Measurements from ENCODE around the gene NAA40. TPM values are rescaled to one million over a fixed set of nuclear protein-coding genes. Genes with fewer than 3 reads are reported as not detected.

The NAA40 gene
- total RNA-seq, result 10 to 100 TPM; 15.1 to 15.2 TPM

DNA sequence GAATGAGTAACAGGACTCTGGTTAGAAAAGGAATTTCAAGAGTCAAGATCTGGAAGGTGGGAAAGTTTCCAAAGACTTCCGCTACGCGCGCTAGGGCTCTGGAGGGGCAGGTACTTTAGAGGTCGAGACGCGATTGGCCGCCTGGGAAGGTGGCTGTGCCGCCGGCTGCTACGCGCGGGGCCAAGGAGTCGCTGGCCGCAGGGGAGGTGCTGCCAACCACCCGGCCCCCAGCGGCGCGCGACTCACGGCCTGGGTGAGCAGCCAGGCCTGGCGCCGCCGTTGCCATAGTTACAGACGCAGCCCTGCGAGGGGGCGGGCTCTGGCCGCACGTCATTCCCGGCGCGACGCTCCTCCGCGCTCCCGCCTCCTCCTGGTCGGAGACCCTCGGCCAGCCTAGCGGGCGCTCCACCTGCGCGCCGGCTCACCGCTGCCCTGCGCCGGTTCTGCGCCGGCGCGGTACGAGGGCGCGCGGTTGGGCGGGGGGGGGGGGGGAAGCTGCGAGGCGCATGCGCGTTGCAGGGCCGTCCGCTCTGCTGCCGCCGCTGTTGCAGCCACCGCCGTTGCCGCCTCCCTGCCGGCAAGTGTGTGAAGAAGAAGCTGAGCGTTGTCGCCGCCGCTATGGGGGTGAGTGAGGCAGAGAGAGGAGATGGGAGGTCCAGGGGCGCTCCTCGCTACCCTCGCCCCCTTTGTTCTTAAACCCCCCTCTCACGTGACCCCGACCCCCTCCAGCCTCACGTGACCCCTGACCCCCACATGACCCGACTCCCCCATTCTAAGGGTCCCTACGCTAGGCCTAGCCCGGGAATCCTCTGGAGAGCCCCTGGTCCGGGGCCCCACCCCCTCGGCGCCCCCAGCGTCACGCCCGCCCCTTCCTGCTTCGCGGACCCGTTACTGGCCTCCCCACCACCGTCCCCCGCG lies at the start of gene NAA40:
Gene NAA40, plus strand, starts transcription at position 524 of the 918 bp plus-strand sequence. Its CDS starts 95 bp downstream, at position 619.
- Mint-ChIP-seq H3K4me1 (ENCODE audit: low read depth) (peaks cover 39% of the 10 kb centered on the region), H3K27ac (peak within 1 kb of the TSS; percentile 81), H3K9me3 (no peaks in the 10 kb centered on the region), H3K4me3 (peak within 1 kb of the TSS; percentile 94 to 98), H3K27me3 (ENCODE audit: low read depth) (no peaks in the 10 kb centered on the region), H3K36me3 (ENCODE audit: insufficient read depth in 2 of 2) (no peaks in the 10 kb centered on the region)
- DNase-seq (peak; percentile 96), ATAC-seq (replicated peaks in 1 of 2) (peak; percentile 95 to 96)

GRCh38 chr11:63889344-63889743 lies 49.5 kb upstream of the NAA40 start:
- H3K36me3 Mint-ChIP-seq (ENCODE audit: insufficient read depth in 2 of 2), result peaks cover 4 to 5% of the 10 kb centered on the region in 2 donors
- no peaks in the 10 kb centered on the region for H3K9me3 Mint-ChIP-seq
- ATAC-seq (replicated peaks in 1 of 2) (no peak), DNase-seq (no peak)
- H3K4me3 Mint-ChIP-seq, result peak overlapping the region; percentile 93
- H3K27me3 Mint-ChIP-seq (ENCODE audit: low read depth), result no peaks in the 10 kb centered on the region
- peaks cover 71% of the 10 kb centered on the region for H3K4me1 Mint-ChIP-seq (ENCODE audit: low read depth)
- H3K27ac Mint-ChIP-seq, result peak overlapping the region; percentile 85

- Mint-ChIP-seq H3K27ac (peak overlapping the region; percentile 27), H3K36me3 (ENCODE audit: insufficient read depth in 2 of 2) (peaks cover 4 to 7% of the 10 kb centered on the region in 2 donors), H3K27me3 (ENCODE audit: low read depth) (no peaks in the 10 kb centered on the region), H3K4me3 (peak overlapping the region in 1 of 2 donors; percentile 33), H3K4me1 (ENCODE audit: low read depth) (peaks cover 64% of the 10 kb centered on the region), H3K9me3 (no peaks in the 10 kb centered on the region)
- no peak for DNase-seq
- ATAC-seq (replicated peaks in 1 of 2), result no peak
Observed at GRCh38 chr11:63890368-63890767, 48.4 kb upstream of the NAA40 start.

DNA sequence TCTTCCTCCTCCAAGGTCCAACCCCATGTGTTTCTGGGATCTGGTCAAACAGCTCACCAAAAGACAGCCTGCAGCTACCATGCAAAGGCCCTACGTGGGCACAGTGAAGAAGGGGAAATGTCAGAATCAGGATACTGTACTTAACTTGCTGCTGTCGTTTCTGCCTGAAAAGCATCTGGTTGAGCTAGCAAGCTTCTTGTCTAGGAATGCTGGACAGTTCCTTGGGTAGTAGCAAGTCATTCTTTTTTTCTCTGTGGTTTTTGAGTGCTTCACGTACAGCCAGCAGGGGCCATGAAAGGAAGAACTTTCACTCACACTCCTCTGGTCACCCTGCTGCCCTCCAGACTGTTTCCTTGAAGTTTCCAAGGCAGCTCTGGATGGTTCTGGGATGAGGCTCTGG lies 46.6 kb upstream of the NAA40 start:
- H3K27ac Mint-ChIP-seq, result no peak overlapping the region
- DNase-seq, result no peak
- peaks cover 54% of the 10 kb centered on the region for H3K4me1 Mint-ChIP-seq (ENCODE audit: low read depth)
- H3K27me3 Mint-ChIP-seq (ENCODE audit: low read depth), result no peaks in the 10 kb centered on the region
- no peak overlapping the region for H3K4me3 Mint-ChIP-seq
- no peaks in the 10 kb centered on the region for H3K9me3 Mint-ChIP-seq
- ATAC-seq (replicated peaks in 1 of 2), result no peak
- peaks cover 4 to 11% of the 10 kb centered on the region in 2 donors for H3K36me3 Mint-ChIP-seq (ENCODE audit: insufficient read depth in 2 of 2)

DNA sequence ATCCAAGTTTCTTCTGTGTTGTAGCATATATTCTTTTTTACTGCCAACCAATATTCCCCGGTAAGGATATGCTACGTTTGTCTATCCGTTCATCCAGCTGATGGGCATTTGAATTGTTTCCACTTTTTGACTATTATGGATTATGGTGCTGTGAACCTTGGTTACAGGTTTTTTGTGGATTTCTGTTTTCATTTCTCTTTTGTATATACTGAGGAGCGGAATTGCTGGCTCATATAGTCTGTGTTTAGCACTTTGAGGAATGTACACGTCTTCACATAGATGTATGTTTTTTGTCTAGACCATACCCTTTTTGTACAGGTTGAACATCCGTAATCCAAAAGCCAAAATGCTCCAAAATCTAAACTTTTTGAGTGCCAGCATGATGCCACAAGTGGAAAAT lies 45.4 kb upstream of the NAA40 start:
- DNase-seq, result no peak
- H3K4me1 Mint-ChIP-seq (ENCODE audit: low read depth), result peaks cover 42% of the 10 kb centered on the region

DNA sequence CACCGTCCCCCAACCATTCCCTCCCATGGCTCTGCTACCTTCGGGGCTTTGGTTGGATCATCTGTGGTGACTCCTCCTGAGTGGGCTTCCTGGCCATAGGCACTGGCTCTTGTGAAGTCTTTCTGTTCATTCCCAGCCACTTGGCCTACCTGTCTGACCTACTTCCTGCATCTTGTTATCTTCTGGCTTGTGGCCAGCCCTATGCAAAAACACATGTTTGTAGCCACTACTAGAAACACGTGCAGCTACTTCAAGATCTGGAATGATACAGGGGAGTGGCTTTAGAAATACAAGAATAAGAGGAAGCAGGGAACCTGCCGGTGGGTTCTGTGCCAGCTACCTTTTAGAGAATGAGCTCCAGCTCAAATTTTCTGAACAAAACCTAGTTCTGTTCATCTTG lies 42.7 kb upstream of the NAA40 start:
- H3K4me3 Mint-ChIP-seq, result no peak overlapping the region
- no peaks in the 10 kb centered on the region for H3K9me3 Mint-ChIP-seq
- DNase-seq (no peak), ATAC-seq (replicated peaks in 1 of 2) (no peak)
- no peak overlapping the region for H3K27ac Mint-ChIP-seq
- H3K4me1 Mint-ChIP-seq (ENCODE audit: low read depth), result peaks cover 15% of the 10 kb centered on the region
- no peaks in the 10 kb centered on the region for H3K27me3 Mint-ChIP-seq (ENCODE audit: low read depth)
- H3K36me3 Mint-ChIP-seq (ENCODE audit: insufficient read depth in 2 of 2), result peaks cover 7 to 14% of the 10 kb centered on the region in 2 donors

More for the DNA sequence above, 45.4 kb upstream of the NAA40 start:
- H3K36me3 Mint-ChIP-seq (ENCODE audit: insufficient read depth in 2 of 2), result peaks cover 4 to 11% of the 10 kb centered on the region in 2 donors
- H3K27me3 Mint-ChIP-seq (ENCODE audit: low read depth), result no peaks in the 10 kb centered on the region
- ATAC-seq (replicated peaks in 1 of 2), result no peak
- no peak overlapping the region for H3K27ac Mint-ChIP-seq
- H3K9me3 Mint-ChIP-seq, result no peaks in the 10 kb centered on the region
- H3K4me3 Mint-ChIP-seq, result no peak overlapping the region

- no peak overlapping the region for H3K27ac Mint-ChIP-seq
- H3K27me3 Mint-ChIP-seq (ENCODE audit: low read depth), result no peaks in the 10 kb centered on the region
- peaks cover 11 to 20% of the 10 kb centered on the region in 2 donors for H3K36me3 Mint-ChIP-seq (ENCODE audit: insufficient read depth in 2 of 2)
- ATAC-seq (replicated peaks in 1 of 2), result no peak
- DNase-seq, result no peak
- H3K4me1 Mint-ChIP-seq (ENCODE audit: low read depth), result no peaks in the 10 kb centered on the region
- no peak overlapping the region for H3K4me3 Mint-ChIP-seq
- no peaks in the 10 kb centered on the region for H3K9me3 Mint-ChIP-seq
Observed at GRCh38 chr11:63897459-63898146, 41.2 kb upstream of the NAA40 start.

DNA sequence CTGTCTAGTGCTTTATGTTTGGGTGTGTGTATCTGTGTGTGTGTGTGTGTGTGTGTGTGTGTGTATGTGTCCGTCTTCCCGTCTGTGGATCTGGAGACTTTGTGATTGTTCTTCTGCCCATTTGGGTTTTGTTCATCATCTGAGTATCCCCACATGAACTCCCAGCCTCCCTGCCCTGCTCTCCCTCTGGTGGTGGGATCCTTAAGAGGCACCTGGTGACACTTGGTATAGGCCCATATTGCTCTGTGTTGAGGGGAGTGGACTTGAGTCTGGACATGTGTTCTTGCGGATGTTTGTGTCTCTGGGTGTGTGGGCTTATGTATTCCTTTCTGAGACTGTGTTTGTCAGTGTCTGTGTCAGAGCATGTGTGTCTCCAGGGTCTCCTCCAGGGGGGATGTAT lies 37.1 kb upstream of the NAA40 start:
- H3K36me3 Mint-ChIP-seq (ENCODE audit: insufficient read depth in 2 of 2), result peaks cover 10 to 17% of the 10 kb centered on the region in 2 donors
- H3K4me1 Mint-ChIP-seq (ENCODE audit: low read depth), result no peaks in the 10 kb centered on the region
- no peak for DNase-seq
- no peak overlapping the region for H3K4me3 Mint-ChIP-seq
- peak in 1 of 2 donors; percentile 31 for ATAC-seq (replicated peaks in 1 of 2)
- no peaks in the 10 kb centered on the region for H3K27me3 Mint-ChIP-seq (ENCODE audit: low read depth)
- no peaks in the 10 kb centered on the region for H3K9me3 Mint-ChIP-seq
- no peak overlapping the region for H3K27ac Mint-ChIP-seq

GRCh38 chr11:63903884-63904283 lies 34.9 kb upstream of the NAA40 start:
- no peaks in the 10 kb centered on the region for H3K27me3 Mint-ChIP-seq (ENCODE audit: low read depth)
- ATAC-seq (replicated peaks in 1 of 2) (no peak), DNase-seq (no peak)
- H3K27ac Mint-ChIP-seq, result no peak overlapping the region
- H3K4me1 Mint-ChIP-seq (ENCODE audit: low read depth), result no peaks in the 10 kb centered on the region
- H3K36me3 Mint-ChIP-seq (ENCODE audit: insufficient read depth in 2 of 2), result peaks cover 10 to 17% of the 10 kb centered on the region in 2 donors
- H3K9me3 Mint-ChIP-seq, result no peaks in the 10 kb centered on the region
- no peak overlapping the region for H3K4me3 Mint-ChIP-seq

DNA sequence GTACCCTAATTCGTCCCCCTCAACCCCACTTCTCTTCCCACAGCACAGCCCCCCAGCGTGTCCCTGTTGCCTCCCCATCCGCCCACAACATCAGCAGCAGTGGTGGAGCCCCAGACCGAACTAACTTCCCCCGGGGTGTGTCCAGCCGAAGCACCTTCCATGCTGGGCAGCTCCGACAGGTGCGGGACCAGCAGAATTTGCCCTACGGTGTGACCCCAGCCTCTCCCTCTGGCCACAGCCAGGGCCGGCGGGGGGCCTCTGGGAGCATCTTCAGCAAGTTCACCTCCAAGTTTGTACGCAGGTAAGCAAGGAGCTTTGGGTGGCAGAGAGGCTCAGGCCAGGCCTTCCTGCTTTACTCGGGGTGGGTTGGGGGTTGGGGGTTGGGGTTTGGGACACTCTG lies 34.1 kb upstream of the NAA40 start:
- no peaks in the 10 kb centered on the region for H3K27me3 Mint-ChIP-seq (ENCODE audit: low read depth)
- no peak for DNase-seq
- peaks cover 10 to 16% of the 10 kb centered on the region in 2 donors for H3K36me3 Mint-ChIP-seq (ENCODE audit: insufficient read depth in 2 of 2)
- H3K9me3 Mint-ChIP-seq, result no peaks in the 10 kb centered on the region
- no peak overlapping the region for H3K27ac Mint-ChIP-seq
- ATAC-seq (replicated peaks in 1 of 2), result no peak
- H3K4me1 Mint-ChIP-seq (ENCODE audit: low read depth), result no peaks in the 10 kb centered on the region
- H3K4me3 Mint-ChIP-seq, result no peak overlapping the region

DNA sequence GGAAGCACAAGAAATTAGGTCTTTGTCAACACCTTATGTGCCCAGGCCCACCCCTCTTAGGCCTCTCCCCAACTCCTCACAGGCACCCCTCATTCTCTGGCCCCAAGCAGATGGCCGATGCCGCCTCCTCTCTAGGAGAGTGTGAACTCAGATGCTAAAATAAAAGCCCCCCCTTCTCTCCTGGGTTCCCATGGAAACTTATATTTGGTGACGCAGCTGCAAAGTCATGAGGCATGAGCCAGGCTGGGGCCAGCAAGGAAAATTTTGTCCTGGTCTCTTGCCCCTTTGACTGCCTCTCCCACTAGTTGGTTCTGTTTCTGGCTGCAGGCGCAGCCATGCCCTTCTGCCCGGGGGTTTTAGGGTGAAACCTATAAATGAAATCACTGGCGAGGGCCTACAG lies 33.6 kb upstream of the NAA40 start:
- no peaks in the 10 kb centered on the region for H3K9me3 Mint-ChIP-seq
- ATAC-seq (replicated peaks in 1 of 2) (no peak), DNase-seq (no peak)
- H3K4me3 Mint-ChIP-seq, result no peak overlapping the region
- peaks cover 10 to 16% of the 10 kb centered on the region in 2 donors for H3K36me3 Mint-ChIP-seq (ENCODE audit: insufficient read depth in 2 of 2)
- H3K27me3 Mint-ChIP-seq (ENCODE audit: low read depth), result no peaks in the 10 kb centered on the region
- H3K4me1 Mint-ChIP-seq (ENCODE audit: low read depth), result no peaks in the 10 kb centered on the region
- H3K27ac Mint-ChIP-seq, result no peak overlapping the region

GRCh38 chr11:63906087-63906486 lies 32.7 kb upstream of the NAA40 start:
- Mint-ChIP-seq H3K4me3 (no peak overlapping the region), H3K4me1 (ENCODE audit: low read depth) (no peaks in the 10 kb centered on the region), H3K9me3 (no peaks in the 10 kb centered on the region), H3K27ac (no peak overlapping the region), H3K36me3 (ENCODE audit: insufficient read depth in 2 of 2) (peaks cover 7 to 14% of the 10 kb centered on the region in 2 donors), H3K27me3 (ENCODE audit: low read depth) (no peaks in the 10 kb centered on the region)
- no peak for DNase-seq
- no peak for ATAC-seq (replicated peaks in 1 of 2)

DNA sequence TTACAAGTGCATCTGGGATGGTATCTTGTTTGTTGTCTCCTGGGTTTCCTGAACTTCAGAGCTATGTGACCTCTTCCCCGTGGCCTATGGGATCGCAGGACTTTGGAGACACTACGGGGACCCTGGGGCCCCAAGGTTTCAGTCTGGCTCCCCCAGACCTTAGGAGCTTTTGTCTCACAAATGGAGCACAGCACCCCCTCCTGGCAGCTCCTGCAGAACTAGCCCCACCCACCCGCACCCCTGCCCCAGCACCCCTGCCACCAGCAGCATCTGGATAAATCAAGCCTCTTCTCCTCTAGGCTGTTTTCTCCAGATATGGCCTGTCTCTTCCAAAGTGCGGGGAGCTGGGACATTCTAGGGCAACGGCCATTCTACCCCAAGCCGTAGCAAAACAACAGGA lies 32.2 kb upstream of the NAA40 start:
- no peaks in the 10 kb centered on the region for H3K27me3 Mint-ChIP-seq (ENCODE audit: low read depth)
- no peak overlapping the region for H3K27ac Mint-ChIP-seq
- H3K36me3 Mint-ChIP-seq (ENCODE audit: insufficient read depth in 2 of 2), result peaks cover 5 to 11% of the 10 kb centered on the region in 2 donors
- H3K4me1 Mint-ChIP-seq (ENCODE audit: low read depth), result no peaks in the 10 kb centered on the region
- no peak overlapping the region for H3K4me3 Mint-ChIP-seq
- no peaks in the 10 kb centered on the region for H3K9me3 Mint-ChIP-seq
- ATAC-seq (replicated peaks in 1 of 2) (peak; percentile 53 to 57), DNase-seq (peak; percentile 52 to 61)
